Motor neuron (in vitro differentiated cells): ENCODE data around the gene NDST3. TPM values are rescaled to one million over a fixed set of nuclear protein-coding genes. Genes with fewer than 3 reads are reported as not detected.

Experiments used
- ATAC-seq, 8 experiments: fragments of 200-7000 bp; cut with Tn5 transposase; replicated peaks in 6 of 8; 2 replicates each; pipeline ENCODE4 v1.8.0; 2021; ENCODE audit warnings: mild to moderate bottlenecking in 8 of 8, moderate library complexity in 8 of 8
- H3K27ac ChIP-seq, 2 donors: fragments of 250-450 bp; sonication (Bioruptor Pico); 2 replicates each; pipeline ENCODE4 v1.9.0; 2021; ENCODE audit warnings: antibody characterized with exemption in 2 of 2, mild to moderate bottlenecking in 2 of 2, moderate library complexity in 1 of 2
- H3K4me1 ChIP-seq, 2 donors: fragments of 250-450 bp; sonication (Bioruptor Pico); replicated peaks in 1 of 2; 2 replicates each; pipeline ENCODE4 v1.6.1; 2021; ENCODE audit warnings: antibody characterized with exemption in 2 of 2, mild to moderate bottlenecking in 2 of 2, moderate library complexity in 1 of 2
- H3K4me3 ChIP-seq, 5 donors: fragments of 250-450 bp; sonication (Bioruptor Pico); 2 replicates each; pipeline ENCODE4 v1.9.0; 2021; ENCODE audit warnings: antibody characterized with exemption in 5 of 5, mild to moderate bottlenecking in 5 of 5, moderate library complexity in 4 of 5
- WGBS, 10 experiments: fragments of 450-650 bp; shearing (Covaris generic); methylation state at CpG; one replicate each; pipeline ENCODE4 v1.0.0; 2022; 5-methylcytosine and 5-hydroxymethylcytosine counted together
- in situ Hi-C, 9 experiments: fragments of 400-800 bp; cut with MboI; loops; one replicate each; pipeline ENCODE4 v1.15.0; 2021; ENCODE audit warnings: low sequenced_read_pairs in 9 of 9, low pct_unique_long_range_greater_than_20kb in 2 of 9; ENCODE audit not compliant: unreplicated experiment in 9 of 9
- total RNA-seq, 8 experiments: library from RNA; unstranded; fragments of 300-600 nt; gene quantifications; 2 replicates each; pipeline versions ENCODE4 v1.2.3 to v1.2.4, GENCODE V29; 2022

NDST3 gene
- total RNA-seq, 8 experiments from 2014 or later, result 1.3 to 31.4 (median 3.7) TPM

DNA sequence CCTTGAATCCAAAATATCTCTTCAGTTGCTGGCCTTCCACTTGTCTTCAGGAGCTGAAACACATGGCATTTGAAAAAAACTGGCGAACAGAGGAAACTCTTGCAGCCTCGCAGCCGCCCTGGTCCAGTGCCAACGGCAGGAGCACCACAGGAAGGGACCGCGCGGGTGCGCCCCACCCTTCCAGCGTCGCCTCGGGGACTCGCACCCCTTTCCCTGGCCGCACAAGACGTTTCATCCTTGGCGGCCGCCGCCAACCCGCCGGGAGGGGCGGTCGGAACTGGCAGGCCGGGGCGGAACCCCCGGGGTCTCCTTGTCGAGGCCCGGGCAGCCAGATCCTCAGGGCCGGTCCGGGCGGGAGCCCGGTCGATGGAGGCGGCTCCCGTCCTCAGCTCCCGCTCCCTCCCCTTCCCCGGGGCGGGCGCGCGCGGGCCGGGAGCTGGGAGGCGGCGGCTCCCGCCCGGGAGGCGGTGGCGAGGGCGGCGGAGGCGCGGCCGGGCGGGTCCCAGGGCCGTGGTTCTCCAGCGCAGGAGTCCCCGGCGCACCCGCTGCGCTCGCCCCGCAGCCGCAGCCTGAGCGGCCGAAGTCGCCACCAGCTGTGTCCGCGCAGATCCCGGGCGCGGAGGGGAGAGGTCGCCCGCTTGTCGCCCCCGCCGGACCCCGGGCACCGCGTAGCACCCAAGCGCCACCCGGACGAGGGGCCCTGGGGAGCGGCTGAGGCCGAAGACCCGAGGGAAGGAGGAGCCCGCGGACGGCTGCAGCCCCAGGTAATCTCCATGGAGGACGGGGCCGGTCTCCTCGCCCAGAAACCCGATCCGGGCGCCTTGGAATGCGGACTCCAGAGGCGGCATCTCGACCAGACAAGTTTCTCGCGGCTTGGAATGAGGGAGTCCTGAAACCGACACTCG, 886 bp upstream of the NDST3 start:
- peak; percentile 79 to 96 (median 84) for ATAC-seq
- H3K4me1 ChIP-seq, result peaks cover 0 to 2% of the 10 kb centered on the region in 2 donors
- in situ Hi-C loops, result loop anchor here in 3 of 9 experiments (25.0 kb wide), 1 partner anchor 896 kb away; no protein-coding TSS in a partner anchor
- 0 to 10% (median 7%) methylated on average over 1 to 18 of the region's 100 CpGs; no CpG with 5 or more reads in 3 of the 10 experiments for WGBS, 10 experiments
- H3K27ac ChIP-seq, result peak overlapping the region; percentile 23 to 77
- peak overlapping the region; percentile 66 to 93 (median 71) for H3K4me3 ChIP-seq

DNA sequence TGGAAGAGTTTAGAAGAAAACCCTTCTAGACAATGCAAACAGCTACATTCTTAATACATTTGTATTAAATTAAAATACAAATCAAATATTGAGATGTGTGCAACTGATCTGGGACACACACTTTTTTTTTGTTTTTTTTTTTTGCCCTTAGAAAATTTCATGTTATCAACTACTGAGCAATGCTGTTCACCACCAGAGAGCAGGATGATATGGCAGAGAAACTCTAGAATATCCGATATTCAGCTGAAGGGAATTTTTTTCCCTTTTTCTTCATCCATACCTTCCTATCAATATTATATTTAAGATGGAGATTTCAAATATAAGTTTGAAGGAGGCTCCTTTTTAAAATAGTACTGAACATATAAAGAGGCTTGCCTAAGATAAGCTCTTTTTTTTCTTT, 1.0 kb downstream of the NDST3 start:
- peaks cover 0 to 9% of the 10 kb centered on the region in 2 donors for H3K4me1 ChIP-seq
- ATAC-seq, result no peak
- H3K27ac ChIP-seq, result no peak overlapping the region
- peak overlapping the region in 3 of 5 donors; percentile 66 to 93 (median 85) for H3K4me3 ChIP-seq
- in situ Hi-C loops, result loop anchor here in 3 of 9 experiments (25.0 kb wide), 1 partner anchor 898 kb away; no protein-coding TSS in a partner anchor
- 60 to 100% (median 83%) methylated on average over 1 of the region's 1 CpG for WGBS, 10 experiments

DNA sequence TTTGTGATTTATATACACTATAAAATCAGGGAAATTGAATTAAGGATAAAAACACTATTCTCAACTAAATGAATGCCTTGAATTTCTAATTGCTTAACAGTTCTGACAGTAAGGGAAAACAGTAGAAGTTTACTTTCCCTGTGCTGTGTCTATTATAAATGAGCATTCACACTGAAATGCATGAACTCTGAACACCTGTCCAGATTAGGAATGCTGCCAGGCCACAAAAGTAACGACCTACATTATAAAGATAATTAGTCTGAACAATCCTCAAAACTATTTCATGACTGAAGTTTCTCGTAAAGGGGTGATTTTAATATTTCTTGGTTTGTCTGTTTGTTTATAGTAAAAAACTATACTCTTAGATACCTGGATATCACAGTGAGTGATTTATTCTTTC, 2.0 kb downstream of the NDST3 start:
- Histone ChIP-seq H3K4me3 (no peak overlapping the region), H3K27ac (no peak overlapping the region), H3K4me1 (peaks cover 0 to 9% of the 10 kb centered on the region in 2 donors)
- WGBS, 10 experiments, result 23 to 90% (median 75%) methylated on average over 1 to 2 of the region's 2 CpGs; no CpG with 5 or more reads in 1 of the 10 experiments
- in situ Hi-C loops, result loop anchor here in 3 of 9 experiments (25.0 kb wide), 1 partner anchor 899 kb away; no protein-coding TSS in a partner anchor
- ATAC-seq, result no peak

DNA sequence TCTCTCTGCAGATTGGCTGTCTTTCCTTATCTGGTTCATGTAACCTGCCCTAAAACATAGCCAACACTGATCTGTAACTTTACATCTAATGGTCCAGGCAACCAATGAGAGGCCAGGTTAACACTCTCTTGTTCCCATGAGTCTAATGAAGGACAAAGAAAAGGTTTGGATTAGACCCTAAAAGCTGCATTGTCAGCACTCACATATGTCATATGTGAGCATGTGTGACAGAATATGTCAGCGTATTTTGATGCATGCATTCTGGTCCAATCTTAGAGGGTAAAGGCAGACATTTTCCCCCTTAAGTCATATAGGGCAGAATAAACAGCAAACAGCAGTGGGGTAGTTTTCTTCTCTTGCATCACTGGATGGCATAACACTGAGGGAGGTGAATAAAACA, 3.7 kb downstream of the NDST3 start:
- in situ Hi-C loops, result loop anchor here in 3 of 9 experiments (25.0 kb wide), 1 partner anchor 901 kb away; no protein-coding TSS in a partner anchor
- WGBS, 10 experiments, result 0 to 100% (median 50%) methylated on average over 1 of the region's 1 CpG; no CpG with 5 or more reads in 5 of the 10 experiments
- H3K4me3 ChIP-seq, result no peak overlapping the region
- no peak for ATAC-seq
- H3K4me1 ChIP-seq, result peaks cover 0 to 9% of the 10 kb centered on the region in 2 donors
- no peak overlapping the region for H3K27ac ChIP-seq

DNA sequence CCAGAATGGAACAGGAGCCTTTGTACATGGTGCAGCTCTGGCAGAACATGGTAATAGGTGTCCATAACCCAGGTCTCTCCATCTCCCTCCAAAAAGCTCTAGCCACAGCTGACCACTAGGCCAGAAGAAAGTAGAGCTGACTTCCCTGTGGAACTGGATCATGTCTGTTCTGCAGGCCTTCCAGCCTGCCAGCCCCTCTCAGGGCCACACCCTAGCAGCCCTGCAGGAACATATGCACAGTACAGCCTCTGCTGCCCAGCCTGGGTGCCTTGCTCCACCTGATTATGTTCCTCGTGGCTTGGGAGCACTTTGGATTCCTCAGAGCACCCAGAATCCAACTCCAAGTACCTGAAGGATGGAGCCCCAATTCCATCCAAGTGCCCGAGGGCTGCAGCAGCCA, 12.0 kb downstream of the NDST3 start:
- in situ Hi-C loops, result loop anchor here in 3 of 9 experiments (25.0 kb wide), 1 partner anchor 909 kb away; no protein-coding TSS in a partner anchor
- ATAC-seq, result peak in 3 of 8 experiments; percentile 29 to 86 (median 73)
- no peak overlapping the region for H3K4me3 ChIP-seq
- no peaks in the 10 kb centered on the region for H3K4me1 ChIP-seq
- WGBS, 10 experiments, result 14 to 70% (median 67%) methylated on average over 1 to 2 of the region's 2 CpGs; no CpG with 5 or more reads in 7 of the 10 experiments
- no peak overlapping the region for H3K27ac ChIP-seq

DNA sequence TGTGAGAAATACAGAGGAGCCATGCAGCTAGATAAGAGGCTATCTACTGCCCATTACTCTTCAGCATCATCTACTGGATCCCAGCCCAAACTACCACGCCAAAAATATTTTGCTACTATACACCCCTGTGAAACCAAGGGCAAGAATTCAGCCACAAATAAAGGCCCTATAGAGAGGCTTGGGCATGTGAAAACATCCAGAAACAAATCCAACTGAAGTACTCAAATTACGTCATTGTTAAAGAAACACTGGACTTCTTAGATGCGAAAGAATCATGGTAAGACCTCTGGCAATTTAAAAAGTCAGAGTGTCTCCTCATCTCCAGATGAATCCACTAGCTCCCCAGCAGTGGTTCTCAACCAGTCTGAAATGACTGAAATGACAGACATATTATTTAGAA, 12.8 kb downstream of the NDST3 start:
- no peak overlapping the region for H3K4me3 ChIP-seq
- ATAC-seq, result no peak
- in situ Hi-C loops, result loop anchor here in 3 of 9 experiments (25.0 kb wide), 1 partner anchor 910 kb away; no protein-coding TSS in a partner anchor
- H3K4me1 ChIP-seq, result no peaks in the 10 kb centered on the region
- no peak overlapping the region for H3K27ac ChIP-seq
- 57 to 100% (median 85%) methylated on average over 1 to 3 of the region's 3 CpGs; no CpG with 5 or more reads in 2 of the 10 experiments for WGBS, 10 experiments

DNA sequence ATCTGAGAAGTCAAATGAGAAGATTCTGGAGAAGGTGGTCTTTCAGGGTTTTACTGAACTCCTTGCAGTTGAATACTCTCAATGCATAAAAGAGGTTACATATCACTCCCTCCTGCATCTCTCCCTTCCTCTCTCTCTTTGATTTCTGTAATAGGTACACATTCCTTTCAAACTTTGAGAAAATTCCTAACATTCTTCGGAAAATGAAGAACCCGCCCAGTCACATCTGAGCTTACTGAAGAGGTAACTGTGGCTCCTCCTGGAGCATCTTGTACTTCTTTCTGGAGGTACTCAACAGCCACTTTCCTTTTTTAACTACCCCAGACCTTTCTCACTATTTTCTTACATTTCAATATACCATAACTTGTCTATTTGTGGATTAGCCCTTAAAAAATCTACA, 24.7 kb downstream of the NDST3 start:
- in situ Hi-C loops, result no loop called here
- no peaks in the 10 kb centered on the region for H3K4me1 ChIP-seq
- no peak for ATAC-seq
- no peak overlapping the region for H3K4me3 ChIP-seq
- H3K27ac ChIP-seq, result no peak overlapping the region
- WGBS, 10 experiments, result 0 to 100% (median 84%) methylated on average over 1 to 2 of the region's 2 CpGs; no CpG with 5 or more reads in 3 of the 10 experiments

DNA sequence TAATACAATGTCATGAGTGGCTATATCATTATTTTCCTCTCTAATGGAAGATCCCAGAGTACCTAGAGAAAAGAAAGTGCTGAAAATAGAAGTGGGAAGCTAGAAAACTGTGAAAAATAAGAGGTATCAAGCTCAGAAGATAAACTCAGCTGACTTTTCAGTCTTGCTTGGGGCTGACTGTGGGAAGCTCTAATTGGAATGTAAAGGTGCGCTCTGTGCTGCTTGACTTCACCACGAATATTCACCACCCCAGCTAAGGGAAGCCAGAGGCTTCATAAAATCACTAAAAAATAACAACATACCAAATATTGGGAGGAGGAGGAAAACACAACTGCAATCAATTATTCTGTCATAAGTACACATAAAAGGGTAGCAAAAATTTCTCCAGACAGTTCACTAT, 25.1 kb downstream of the NDST3 start:
- Histone ChIP-seq H3K27ac (no peak overlapping the region), H3K4me3 (no peak overlapping the region), H3K4me1 (no peaks in the 10 kb centered on the region)
- 0 to 100% (median 65%) methylated on average over 1 to 2 of the region's 2 CpGs; no CpG with 5 or more reads in 2 of the 10 experiments for WGBS, 10 experiments
- in situ Hi-C loops, result no loop called here
- no peak for ATAC-seq

DNA sequence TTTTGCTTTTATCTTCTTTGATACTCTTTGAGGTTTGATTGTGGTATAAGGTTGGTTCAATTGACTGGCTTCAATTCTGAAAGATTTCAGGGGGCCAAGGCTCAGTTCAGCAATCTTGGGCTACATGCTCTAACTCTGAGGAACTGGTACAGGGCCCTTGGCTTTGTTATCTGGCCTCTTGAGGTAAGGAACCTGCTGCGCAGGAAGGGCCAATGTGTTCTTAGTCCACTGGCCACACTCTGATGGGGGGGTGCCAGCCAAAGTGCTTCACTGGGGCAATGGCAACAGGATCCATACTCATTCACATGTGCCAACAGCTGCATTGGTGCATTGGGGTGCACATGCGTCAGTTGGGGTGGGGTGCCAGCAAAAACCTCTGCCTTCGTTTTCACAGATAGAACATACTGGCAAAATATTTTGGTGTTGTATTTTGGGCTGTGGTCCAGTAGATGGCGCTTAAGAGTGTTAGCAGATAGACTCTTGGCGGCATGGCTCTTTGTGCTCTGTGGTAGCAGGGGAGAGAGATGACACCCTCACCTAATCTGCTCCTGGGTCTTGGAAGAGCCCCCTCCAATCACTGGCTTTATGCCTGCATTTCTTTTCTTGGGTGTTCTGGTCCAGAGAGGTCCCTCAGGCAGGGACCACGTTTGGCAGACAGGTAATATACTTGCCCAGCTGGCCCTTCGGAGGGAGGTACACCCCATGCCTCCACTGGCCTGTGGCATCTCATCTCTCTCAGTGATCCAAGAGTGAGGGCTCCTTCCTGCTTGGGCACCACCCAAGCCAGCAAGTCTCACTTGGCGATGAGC, 42.9 kb downstream of the NDST3 start:
- Histone ChIP-seq H3K27ac (no peak overlapping the region), H3K4me3 (no peak overlapping the region), H3K4me1 (peaks cover 0 to 18% of the 10 kb centered on the region in 2 donors)
- ATAC-seq, result peak in 3 of 8 experiments; percentile 50 to 76 (median 58)
- in situ Hi-C loops, result no loop called here
- WGBS, 10 experiments, result 0 to 96% (median 72%) methylated on average over 1 to 8 of the region's 8 CpGs; no CpG with 5 or more reads in 2 of the 10 experiments

DNA sequence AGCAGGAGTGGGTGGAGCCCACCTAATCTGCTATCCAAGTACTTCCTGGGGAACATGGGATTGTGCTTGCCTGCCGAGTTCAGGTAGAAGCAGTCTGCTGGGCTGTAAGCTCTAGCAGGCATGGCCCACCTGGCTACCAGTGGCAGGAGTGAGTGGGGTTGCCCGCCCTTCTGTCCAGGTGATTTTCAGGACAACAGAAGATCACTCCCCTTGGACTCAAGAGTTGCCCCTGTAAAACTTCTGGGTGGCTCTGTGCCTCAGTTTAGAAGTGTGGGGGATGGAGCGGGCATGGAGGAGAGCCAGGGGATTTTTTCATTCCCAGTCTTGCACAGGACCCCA, 43.5 kb downstream of the NDST3 start:
- in situ Hi-C loops, result no loop called here
- Histone ChIP-seq H3K4me3 (no peak overlapping the region), H3K27ac (no peak overlapping the region), H3K4me1 (peaks cover 0 to 18% of the 10 kb centered on the region in 2 donors)
- ATAC-seq, result no peak
- WGBS, 10 experiments, result 17 to 90% (median 72%) methylated on average over 1 to 2 of the region's 3 CpGs; no CpG with 5 or more reads in 6 of the 10 experiments

DNA sequence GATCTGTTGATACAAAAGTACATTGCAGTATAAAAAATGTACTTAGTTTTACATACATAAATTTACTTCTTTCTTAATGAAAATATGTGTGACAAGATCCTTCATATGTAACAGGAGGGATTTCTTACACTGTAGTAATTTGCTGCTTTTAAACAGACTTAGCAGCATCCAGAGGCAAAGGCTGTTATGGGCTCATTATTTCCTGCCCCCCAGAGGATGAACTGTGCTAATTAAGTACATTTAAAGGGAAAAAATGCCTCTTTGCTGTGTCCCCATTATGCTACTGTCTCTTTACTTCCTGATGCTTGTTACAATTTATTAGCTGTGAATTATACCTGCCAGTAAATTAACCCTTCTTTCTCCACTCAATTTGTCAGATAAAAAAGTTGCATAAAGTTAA, 47.1 kb downstream of the NDST3 start:
- Histone ChIP-seq H3K4me3 (no peak overlapping the region), H3K4me1 (peaks cover 0 to 24% of the 10 kb centered on the region in 2 donors), H3K27ac (no peak overlapping the region)
- peak in 3 of 8 experiments; percentile 38 to 70 (median 38) for ATAC-seq
- in situ Hi-C loops, result no loop called here

DNA sequence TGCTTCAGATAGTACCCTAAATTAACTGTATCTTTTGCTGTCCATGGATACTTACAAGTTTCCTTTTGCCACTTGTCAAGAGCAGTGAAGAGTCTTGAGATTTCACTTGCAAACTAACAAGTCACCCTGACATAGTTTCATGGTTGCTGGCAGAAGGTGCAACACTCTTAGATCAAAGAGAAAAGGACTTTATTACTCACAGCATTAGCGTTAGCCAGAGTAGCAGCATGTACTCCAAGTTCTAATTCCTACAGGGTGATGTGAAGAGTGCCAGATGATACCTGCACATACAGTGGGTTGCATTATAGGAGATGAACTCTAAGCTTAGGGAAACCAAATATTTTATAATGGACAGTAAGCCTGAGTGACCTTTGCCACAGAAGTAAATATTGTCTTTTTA, 47.9 kb downstream of the NDST3 start:
- peaks cover 0 to 27% of the 10 kb centered on the region in 2 donors for H3K4me1 ChIP-seq
- no peak overlapping the region for H3K27ac ChIP-seq
- 17 to 100% (median 86%) methylated on average over 1 of the region's 1 CpG; no CpG with 5 or more reads in 3 of the 10 experiments for WGBS, 10 experiments
- in situ Hi-C loops, result no loop called here
- no peak overlapping the region for H3K4me3 ChIP-seq
- ATAC-seq, result no peak
